Stimulated activated CD8-positive, alpha-beta memory T cell treated with anti-CD3 and anti-CD28 coated beads, Interleukin-4, amount 100 ng/mL, for 4 hours (primary cell): ENCODE results near the gene MAU2.
A peak's percentile ranks its signal among the peaks of the same experiment; 100 is the strongest.
"Not testable (repeated sequence)": the region's sequence is repeated elsewhere in the genome, so short reads cannot be mapped to it uniquely, and the experiment has no call there.

Experiments
- DNase-seq, 2 donors: peaks; one replicate each; pipeline ENCODE4 v3.0.0-alpha.2; 2020; ENCODE audit warnings: low read depth in 2 of 2, low spot score in 1 of 2

MAU2 gene

GRCh38 chr19:19381007-19381926 is 60.6 kb downstream of the MAU2 start:
- DNase-seq, result no peak

- DNase-seq, result no peak
Observed at GRCh38 chr19:19382118-19382517, 61.5 kb downstream of the MAU2 start.

- no peak for DNase-seq
Observed at GRCh38 chr19:19384486-19384885, 63.9 kb downstream of the MAU2 start.

- peak; percentile 98 to 99 for DNase-seq
Observed at GRCh38 chr19:19385131-19385895, 64.7 kb downstream of the MAU2 start.

- DNase-seq, result peak in 1 of 2 donors; percentile 30
Observed at GRCh38 chr19:19385896-19386869, 65.6 kb downstream of the MAU2 start.

GRCh38 chr19:19387108-19387507 is 66.5 kb downstream of the MAU2 start:
- DNase-seq, result no peak

GRCh38 chr19:19388568-19389555 is 68.2 kb downstream of the MAU2 start:
- no peak for DNase-seq

- DNase-seq, result not testable (repeated sequence)
Observed at GRCh38 chr19:19389683-19390082, 69.1 kb downstream of the MAU2 start.

GRCh38 chr19:19394333-19394732 is 73.7 kb downstream of the MAU2 start:
- not testable (repeated sequence) for DNase-seq

GRCh38 chr19:19399733-19400433 is 79.3 kb downstream of the MAU2 start:
- no peak for DNase-seq

GRCh38 chr19:19402656-19403372 is 82.2 kb downstream of the MAU2 start:
- no peak for DNase-seq

- no peak for DNase-seq
Observed at GRCh38 chr19:19403373-19403901, 82.8 kb downstream of the MAU2 start.

- peak; percentile 78 to 85 for DNase-seq
Observed at GRCh38 chr19:19404879-19405860, 84.5 kb downstream of the MAU2 start, which contains the start of gene GATAD2A. TSS of gene GATAD2A (plus strand) at chr19:19405675. CDS start at chr19:19465346, 59,671 bp downstream.

- peak in 1 of 2 donors; percentile 23 for DNase-seq
Observed at GRCh38 chr19:19405971-19406877, 85.6 kb downstream of the MAU2 start.

GRCh38 chr19:19406878-19407632 is 86.4 kb downstream of the MAU2 start:
- DNase-seq, result no peak
